ENCODE results near the gene ARHGAP42.

The ARHGAP42 gene

GRCh38 chr11:100932474-100933100 lies 245.5 kb downstream of the ARHGAP42 start:
- H3K4me1 ChIP-seq (ENCODE audit: control insufficient read depth in 5 of 5, insufficient read depth in 5 of 5, low read length in 5 of 5), result peaks cover 0 to 3% (median 0%) of the 10 kb centered on the region in 5 donors
- H3K27me3 ChIP-seq (ENCODE audit: control insufficient read depth in 5 of 5, insufficient read depth in 4 of 5, low read length in 5 of 5), result no peaks in the 10 kb centered on the region
- no peak overlapping the region for H3K27ac ChIP-seq (ENCODE audit: low read depth, low read length)
- peaks cover 0 to 13% (median 8%) of the 10 kb centered on the region in 5 donors for H3K36me3 ChIP-seq (ENCODE audit: control insufficient read depth in 5 of 5, insufficient read depth in 5 of 5, low read length in 5 of 5)
- H3K9ac ChIP-seq (ENCODE audit: low read length in 5 of 5), result no peak overlapping the region
- H3K4me3 ChIP-seq (ENCODE audit: low read depth in 1 of 5, low read length in 5 of 5), result no peak overlapping the region
- no peaks in the 10 kb centered on the region for H3K9me3 ChIP-seq (ENCODE audit: control insufficient read depth in 5 of 5, low read length in 5 of 5)

GRCh38 chr11:100936781-100937180 lies 249.7 kb downstream of the ARHGAP42 start:
- peaks cover 2 to 18% (median 8%) of the 10 kb centered on the region in 5 donors for H3K36me3 ChIP-seq (ENCODE audit: control insufficient read depth in 5 of 5, insufficient read depth in 5 of 5, low read length in 5 of 5)
- no peaks in the 10 kb centered on the region for H3K27me3 ChIP-seq (ENCODE audit: control insufficient read depth in 5 of 5, insufficient read depth in 4 of 5, low read length in 5 of 5)
- no peaks in the 10 kb centered on the region for H3K9me3 ChIP-seq (ENCODE audit: control insufficient read depth in 5 of 5, low read length in 5 of 5)
- peaks cover 0 to 6% (median 0%) of the 10 kb centered on the region in 5 donors for H3K4me1 ChIP-seq (ENCODE audit: control insufficient read depth in 5 of 5, insufficient read depth in 5 of 5, low read length in 5 of 5)
- H3K27ac ChIP-seq (ENCODE audit: low read depth, low read length), result no peak overlapping the region
- H3K9ac ChIP-seq (ENCODE audit: low read length in 5 of 5), result no peak overlapping the region
- no peak overlapping the region for H3K4me3 ChIP-seq (ENCODE audit: low read depth in 1 of 5, low read length in 5 of 5)

GRCh38 chr11:100939571-100939970 lies 252.5 kb downstream of the ARHGAP42 start:
- H3K9me3 ChIP-seq (ENCODE audit: control insufficient read depth in 5 of 5, low read length in 5 of 5), result no peaks in the 10 kb centered on the region
- no peaks in the 10 kb centered on the region for H3K27me3 ChIP-seq (ENCODE audit: control insufficient read depth in 5 of 5, insufficient read depth in 4 of 5, low read length in 5 of 5)
- H3K4me1 ChIP-seq (ENCODE audit: control insufficient read depth in 5 of 5, insufficient read depth in 5 of 5, low read length in 5 of 5), result peaks cover 0 to 11% (median 5%) of the 10 kb centered on the region in 5 donors
- no peak overlapping the region for H3K4me3 ChIP-seq (ENCODE audit: low read depth in 1 of 5, low read length in 5 of 5)
- H3K36me3 ChIP-seq (ENCODE audit: control insufficient read depth in 5 of 5, insufficient read depth in 5 of 5, low read length in 5 of 5), result peaks cover 2 to 22% (median 13%) of the 10 kb centered on the region in 5 donors
- H3K9ac ChIP-seq (ENCODE audit: low read length in 5 of 5), result peak overlapping the region in 1 of 5 donors; percentile 31
- H3K27ac ChIP-seq (ENCODE audit: low read depth, low read length), result no peak overlapping the region

GRCh38 chr11:100940111-100940510 lies 253.0 kb downstream of the ARHGAP42 start:
- Histone ChIP-seq H3K27me3 (ENCODE audit: control insufficient read depth in 5 of 5, insufficient read depth in 4 of 5, low read length in 5 of 5) (no peaks in the 10 kb centered on the region), H3K36me3 (ENCODE audit: control insufficient read depth in 5 of 5, insufficient read depth in 5 of 5, low read length in 5 of 5) (peaks cover 2 to 22% (median 13%) of the 10 kb centered on the region in 5 donors), H3K4me3 (ENCODE audit: low read depth in 1 of 5, low read length in 5 of 5) (no peak overlapping the region), H3K27ac (ENCODE audit: low read depth, low read length) (no peak overlapping the region), H3K9ac (ENCODE audit: low read length in 5 of 5) (no peak overlapping the region), H3K4me1 (ENCODE audit: control insufficient read depth in 5 of 5, insufficient read depth in 5 of 5, low read length in 5 of 5) (peaks cover 0 to 11% (median 5%) of the 10 kb centered on the region in 5 donors), H3K9me3 (ENCODE audit: control insufficient read depth in 5 of 5, low read length in 5 of 5) (no peaks in the 10 kb centered on the region)

- Histone ChIP-seq H3K36me3 (ENCODE audit: control insufficient read depth in 5 of 5, insufficient read depth in 5 of 5, low read length in 5 of 5) (peaks cover 2 to 22% (median 13%) of the 10 kb centered on the region in 5 donors), H3K27ac (ENCODE audit: low read depth, low read length) (no peak overlapping the region), H3K9ac (ENCODE audit: low read length in 5 of 5) (no peak overlapping the region), H3K27me3 (ENCODE audit: control insufficient read depth in 5 of 5, insufficient read depth in 4 of 5, low read length in 5 of 5) (no peaks in the 10 kb centered on the region), H3K4me3 (ENCODE audit: low read depth in 1 of 5, low read length in 5 of 5) (no peak overlapping the region), H3K4me1 (ENCODE audit: control insufficient read depth in 5 of 5, insufficient read depth in 5 of 5, low read length in 5 of 5) (peaks cover 0 to 11% (median 5%) of the 10 kb centered on the region in 5 donors), H3K9me3 (ENCODE audit: control insufficient read depth in 5 of 5, low read length in 5 of 5) (no peaks in the 10 kb centered on the region)
Measured at GRCh38 chr11:100941033-100941432, 253.9 kb downstream of the ARHGAP42 start.

GRCh38 chr11:100942016-100942415 lies 254.9 kb downstream of the ARHGAP42 start:
- Histone ChIP-seq H3K9me3 (ENCODE audit: control insufficient read depth in 5 of 5, low read length in 5 of 5) (no peaks in the 10 kb centered on the region), H3K27me3 (ENCODE audit: control insufficient read depth in 5 of 5, insufficient read depth in 4 of 5, low read length in 5 of 5) (no peaks in the 10 kb centered on the region), H3K4me3 (ENCODE audit: low read depth in 1 of 5, low read length in 5 of 5) (no peak overlapping the region), H3K4me1 (ENCODE audit: control insufficient read depth in 5 of 5, insufficient read depth in 5 of 5, low read length in 5 of 5) (peaks cover 0 to 11% (median 5%) of the 10 kb centered on the region in 5 donors), H3K9ac (ENCODE audit: low read length in 5 of 5) (no peak overlapping the region), H3K27ac (ENCODE audit: low read depth, low read length) (no peak overlapping the region), H3K36me3 (ENCODE audit: control insufficient read depth in 5 of 5, insufficient read depth in 5 of 5, low read length in 5 of 5) (peaks cover 2 to 19% (median 8%) of the 10 kb centered on the region in 5 donors)

GRCh38 chr11:100948936-100949335 lies 261.8 kb downstream of the ARHGAP42 start:
- H3K9ac ChIP-seq (ENCODE audit: low read length in 5 of 5), result no peak overlapping the region
- H3K27ac ChIP-seq (ENCODE audit: low read depth, low read length), result no peak overlapping the region
- no peaks in the 10 kb centered on the region for H3K9me3 ChIP-seq (ENCODE audit: control insufficient read depth in 5 of 5, low read length in 5 of 5)
- no peak overlapping the region for H3K4me3 ChIP-seq (ENCODE audit: low read depth in 1 of 5, low read length in 5 of 5)
- H3K27me3 ChIP-seq (ENCODE audit: control insufficient read depth in 5 of 5, insufficient read depth in 4 of 5, low read length in 5 of 5), result no peaks in the 10 kb centered on the region
- peaks cover 0 to 13% (median 8%) of the 10 kb centered on the region in 5 donors for H3K36me3 ChIP-seq (ENCODE audit: control insufficient read depth in 5 of 5, insufficient read depth in 5 of 5, low read length in 5 of 5)
- no peaks in the 10 kb centered on the region for H3K4me1 ChIP-seq (ENCODE audit: control insufficient read depth in 5 of 5, insufficient read depth in 5 of 5, low read length in 5 of 5)

- Histone ChIP-seq H3K36me3 (ENCODE audit: control insufficient read depth in 5 of 5, insufficient read depth in 5 of 5, low read length in 5 of 5) (peaks cover 0 to 14% (median 6%) of the 10 kb centered on the region in 5 donors), H3K4me3 (ENCODE audit: low read depth in 1 of 5, low read length in 5 of 5) (no peak overlapping the region), H3K27ac (ENCODE audit: low read depth, low read length) (no peak overlapping the region), H3K9ac (ENCODE audit: low read length in 5 of 5) (no peak overlapping the region), H3K9me3 (ENCODE audit: control insufficient read depth in 5 of 5, low read length in 5 of 5) (no peaks in the 10 kb centered on the region), H3K27me3 (ENCODE audit: control insufficient read depth in 5 of 5, insufficient read depth in 4 of 5, low read length in 5 of 5) (no peaks in the 10 kb centered on the region), H3K4me1 (ENCODE audit: control insufficient read depth in 5 of 5, insufficient read depth in 5 of 5, low read length in 5 of 5) (no peaks in the 10 kb centered on the region)
Measured at GRCh38 chr11:100949443-100949842, 262.4 kb downstream of the ARHGAP42 start.

GRCh38 chr11:100955318-100955717 lies 268.2 kb downstream of the ARHGAP42 start:
- no peaks in the 10 kb centered on the region for H3K27me3 ChIP-seq (ENCODE audit: control insufficient read depth in 5 of 5, insufficient read depth in 4 of 5, low read length in 5 of 5)
- H3K27ac ChIP-seq (ENCODE audit: low read depth, low read length), result no peak overlapping the region
- peaks cover 0 to 8% (median 5%) of the 10 kb centered on the region in 5 donors for H3K36me3 ChIP-seq (ENCODE audit: control insufficient read depth in 5 of 5, insufficient read depth in 5 of 5, low read length in 5 of 5)
- peaks cover 0 to 14% (median 0%) of the 10 kb centered on the region in 5 donors for H3K4me1 ChIP-seq (ENCODE audit: control insufficient read depth in 5 of 5, insufficient read depth in 5 of 5, low read length in 5 of 5)
- no peak overlapping the region for H3K4me3 ChIP-seq (ENCODE audit: low read depth in 1 of 5, low read length in 5 of 5)
- no peak overlapping the region for H3K9ac ChIP-seq (ENCODE audit: low read length in 5 of 5)
- H3K9me3 ChIP-seq (ENCODE audit: control insufficient read depth in 5 of 5, low read length in 5 of 5), result no peaks in the 10 kb centered on the region

GRCh38 chr11:100956351-100956750 lies 269.3 kb downstream of the ARHGAP42 start:
- no peak overlapping the region for H3K9ac ChIP-seq (ENCODE audit: low read length in 5 of 5)
- H3K4me3 ChIP-seq (ENCODE audit: low read depth in 1 of 5, low read length in 5 of 5), result no peak overlapping the region
- no peaks in the 10 kb centered on the region for H3K27me3 ChIP-seq (ENCODE audit: control insufficient read depth in 5 of 5, insufficient read depth in 4 of 5, low read length in 5 of 5)
- no peak overlapping the region for H3K27ac ChIP-seq (ENCODE audit: low read depth, low read length)
- peaks cover 0 to 14% (median 5%) of the 10 kb centered on the region in 5 donors for H3K36me3 ChIP-seq (ENCODE audit: control insufficient read depth in 5 of 5, insufficient read depth in 5 of 5, low read length in 5 of 5)
- H3K9me3 ChIP-seq (ENCODE audit: control insufficient read depth in 5 of 5, low read length in 5 of 5), result no peaks in the 10 kb centered on the region
- H3K4me1 ChIP-seq (ENCODE audit: control insufficient read depth in 5 of 5, insufficient read depth in 5 of 5, low read length in 5 of 5), result peaks cover 0 to 14% (median 0%) of the 10 kb centered on the region in 5 donors
